ENCODE measurements around the gene EIF2S3. TPM values are rescaled to one million over a fixed set of nuclear protein-coding genes. Genes with fewer than 3 reads are reported as not detected.

The EIF2S3 gene
- total and polyA plus RNA-seq, 2 of the 8 experiments (the other 6 are each of a cell fraction or from before 2014, with no cell fraction given), result 65.5 to 259 TPM

GRCh38 chrX:24037729-24038128 is 17.0 kb upstream of the EIF2S3 start:
- FAIRE-seq (no peak), DNase-seq (ENCODE audit: low read depth in 1 of 2, low spot score in 2 of 2) (no peak)
- Histone ChIP-seq H4K5ac (ENCODE audit: insufficient read length, low read depth, low read length) (no peak overlapping the region), H3K27ac (ENCODE audit: low read depth, low read length) (no peak overlapping the region), H2AFZ (ENCODE audit: low read length) (no peak overlapping the region), H2AK5ac (ENCODE audit: low read depth, low read length) (no peak overlapping the region), H3K36me3 (ENCODE audit: control insufficient read depth in 2 of 4, insufficient read depth in 4 of 4, low read length in 3 of 4) (no peaks in the 10 kb centered on the region), H4K20me1 (replicated peaks in 1 of 2; ENCODE audit: control insufficient read depth in 1 of 2, insufficient read depth in 2 of 2, low read length in 2 of 2) (no peaks in the 10 kb centered on the region), H4K8ac (ENCODE audit: extremely low read depth, insufficient read depth, low read length) (no peak overlapping the region), H2BK12ac (ENCODE audit: low read depth, low read length) (no peak overlapping the region), H4K91ac (replicated peaks; ENCODE audit: insufficient read length, low read length) (no peak overlapping the region), H2BK20ac (ENCODE audit: low read length) (no peak overlapping the region), H3K4me1 (replicated peaks in 1 of 4; ENCODE audit: control insufficient read depth in 3 of 4, insufficient read depth in 4 of 4, low read length in 3 of 4) (no peaks in the 10 kb centered on the region), H3K23ac (ENCODE audit: insufficient read length) (no peak overlapping the region), H3K18ac (ENCODE audit: extremely low read depth, low read length) (no peak overlapping the region), H3K79me2 (ENCODE audit: control insufficient read depth in 1 of 2, insufficient read depth in 2 of 2, low read length in 2 of 2) (no peaks in the 10 kb centered on the region), H3K4ac (replicated peaks; ENCODE audit: insufficient read length, low read depth, low read length) (no peak overlapping the region), H3K4me3 (ENCODE audit: extremely low read depth in 1 of 4, insufficient read depth in 2 of 4, low read depth in 3 of 4, low read length in 4 of 4) (no peak overlapping the region), H2BK15ac (ENCODE audit: low read length) (no peak overlapping the region), H3K27me3 (replicated peaks in 1 of 4; ENCODE audit: control insufficient read depth in 3 of 4, extremely low read depth in 1 of 4, insufficient read depth in 3 of 4, low read length in 3 of 4) (no peaks in the 10 kb centered on the region), H3K56ac (replicated peaks; ENCODE audit: insufficient read length, low read depth, low read length) (no peak overlapping the region), H3K9ac (replicated peaks in 1 of 4; ENCODE audit: extremely low read depth in 1 of 4, low read depth in 3 of 4, low read length in 3 of 4) (no peak overlapping the region), H3K4me2 (ENCODE audit: insufficient read depth in 1 of 2, low read depth in 2 of 2, low read length in 2 of 2) (no peak overlapping the region), H2BK120ac (replicated peaks; ENCODE audit: low read depth, low read length) (no peak overlapping the region), H3K23me2 (ENCODE audit: low read depth, low read length) (no peaks in the 10 kb centered on the region), H3K14ac (ENCODE audit: insufficient read length) (no peak overlapping the region), H3K9me3 (ENCODE audit: insufficient read depth in 2 of 2, low read depth in 1 of 2, low read length in 1 of 2) (no peaks in the 10 kb centered on the region), H2BK5ac (ENCODE audit: low read depth, low read length) (no peak overlapping the region), H3K79me1 (ENCODE audit: low read depth, low read length) (no peaks in the 10 kb centered on the region)
- 100% methylated on average over 1 of the region's 4 CpGs; no CpG with 5 or more reads in 1 of the 2 experiments for WGBS, 2 experiments (ENCODE audit: extremely low coverage in 1 of 2, insufficient coverage in 1 of 2, insufficient read length in 1 of 2, insufficient replicate concordance in 2 of 2, low coverage in 1 of 2, low lambda C conversion rate in 2 of 2, missing lambda C conversion rate in 1 of 2)
- POLR2A ChIA-PET (ENCODE audit: partially characterized antibody), result interaction anchor here (0.6 kb wide), 1 partner anchor 112 kb away, joined by 3 read pairs; no protein-coding TSS in a partner anchor
- CTCF ChIA-PET (ENCODE audit: partially characterized antibody), result no interaction called here
- TF ChIP-seq GABPA (IDR thresholded peaks at IDR 0.05; ENCODE audit: borderline replicate concordance, insufficient read depth, low read length) (no peak), EGR1 (IDR thresholded peaks at IDR 0.05; ENCODE audit: borderline replicate concordance, low read depth, low read length) (no peak), BRCA1 (IDR thresholded peaks at IDR 0.05; ENCODE audit: low read depth, low read length) (no peak), SRF (IDR thresholded peaks at IDR 0.05; ENCODE audit: low read depth, low read length) (no peak), POU5F1 (IDR thresholded peaks at IDR 0.05; ENCODE audit: low read depth, low read length) (no peak), JUN (IDR thresholded peaks at IDR 0.05; ENCODE audit: low read depth, low read length) (no peak), RXRA (IDR thresholded peaks at IDR 0.05; ENCODE audit: insufficient read depth, low read depth, low read length) (no peak), YY1 (IDR thresholded peaks at IDR 0.05; ENCODE audit: low read depth, low read length) (no peak), CHD1 (IDR thresholded peaks at IDR 0.05; ENCODE audit: low read depth, low read length) (no peak), JUND (IDR thresholded peaks at IDR 0.05; ENCODE audit: low read length) (no peak), E2F6 (IDR thresholded peaks at IDR 0.05) (no peak), PHF8 (conservative IDR thresholded peaks at IDR 0.05; ENCODE audit: low read depth, low read length) (no peak), GTF2F1 (IDR thresholded peaks at IDR 0.05; ENCODE audit: borderline replicate concordance, low read depth, low read length) (no peak)

Measured in H1 (cell line).